GM19372 (cell line): ENCODE results near the gene TANGO2.

Experiments used
- ATAC-seq: cut with Tn5 transposase; IDR thresholded peaks from one replicate; pipeline ENCODE4 v1.9.1; 2021; ENCODE audit warnings: mild to moderate bottlenecking, low read depth, moderate library complexity; ENCODE audit not compliant: unreplicated experiment

Gene TANGO2

GRCh38 chr22:20096574-20097420 lies 75.9 kb downstream of the TANGO2 start:
- no peak for ATAC-seq

- no peak for ATAC-seq
Measured at GRCh38 chr22:20099099-20099711, 78.3 kb downstream of the TANGO2 start.

- ATAC-seq, result no peak
Measured at GRCh38 chr22:20101638-20102037, 80.7 kb downstream of the TANGO2 start.

GRCh38 chr22:20102203-20102780 lies 81.4 kb downstream of the TANGO2 start:
- ATAC-seq, result no peak

- ATAC-seq, result no peak
Measured at GRCh38 chr22:20105456-20106204, 84.7 kb downstream of the TANGO2 start.

- ATAC-seq, result no peak
Measured at GRCh38 chr22:20106205-20106848, 85.4 kb downstream of the TANGO2 start.

GRCh38 chr22:20106849-20107237 lies 85.9 kb downstream of the TANGO2 start:
- ATAC-seq, result no peak

GRCh38 chr22:20107471-20107901 lies 86.6 kb downstream of the TANGO2 start:
- no peak for ATAC-seq

- ATAC-seq, result no peak
Measured at GRCh38 chr22:20107951-20108756, 87.2 kb downstream of the TANGO2 start.

- no peak for ATAC-seq
Measured at GRCh38 chr22:20108757-20109230, 87.9 kb downstream of the TANGO2 start.

- ATAC-seq, result no peak
Measured at GRCh38 chr22:20109411-20110358, 88.8 kb downstream of the TANGO2 start.

- ATAC-seq, result no peak
Measured at GRCh38 chr22:20110359-20110985, 89.6 kb downstream of the TANGO2 start.

- ATAC-seq, result no peak
Measured at GRCh38 chr22:20111045-20111688, 90.3 kb downstream of the TANGO2 start.

- no peak for ATAC-seq
Measured at GRCh38 chr22:20111689-20112622, 91.0 kb downstream of the TANGO2 start.

GRCh38 chr22:20112623-20113511 lies 92.0 kb downstream of the TANGO2 start:
- no peak for ATAC-seq
